Measurements from ENCODE around the gene ATOH1.

Gene ATOH1, protein sequence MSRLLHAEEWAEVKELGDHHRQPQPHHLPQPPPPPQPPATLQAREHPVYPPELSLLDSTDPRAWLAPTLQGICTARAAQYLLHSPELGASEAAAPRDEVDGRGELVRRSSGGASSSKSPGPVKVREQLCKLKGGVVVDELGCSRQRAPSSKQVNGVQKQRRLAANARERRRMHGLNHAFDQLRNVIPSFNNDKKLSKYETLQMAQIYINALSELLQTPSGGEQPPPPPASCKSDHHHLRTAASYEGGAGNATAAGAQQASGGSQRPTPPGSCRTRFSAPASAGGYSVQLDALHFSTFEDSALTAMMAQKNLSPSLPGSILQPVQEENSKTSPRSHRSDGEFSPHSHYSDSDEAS

DNA sequence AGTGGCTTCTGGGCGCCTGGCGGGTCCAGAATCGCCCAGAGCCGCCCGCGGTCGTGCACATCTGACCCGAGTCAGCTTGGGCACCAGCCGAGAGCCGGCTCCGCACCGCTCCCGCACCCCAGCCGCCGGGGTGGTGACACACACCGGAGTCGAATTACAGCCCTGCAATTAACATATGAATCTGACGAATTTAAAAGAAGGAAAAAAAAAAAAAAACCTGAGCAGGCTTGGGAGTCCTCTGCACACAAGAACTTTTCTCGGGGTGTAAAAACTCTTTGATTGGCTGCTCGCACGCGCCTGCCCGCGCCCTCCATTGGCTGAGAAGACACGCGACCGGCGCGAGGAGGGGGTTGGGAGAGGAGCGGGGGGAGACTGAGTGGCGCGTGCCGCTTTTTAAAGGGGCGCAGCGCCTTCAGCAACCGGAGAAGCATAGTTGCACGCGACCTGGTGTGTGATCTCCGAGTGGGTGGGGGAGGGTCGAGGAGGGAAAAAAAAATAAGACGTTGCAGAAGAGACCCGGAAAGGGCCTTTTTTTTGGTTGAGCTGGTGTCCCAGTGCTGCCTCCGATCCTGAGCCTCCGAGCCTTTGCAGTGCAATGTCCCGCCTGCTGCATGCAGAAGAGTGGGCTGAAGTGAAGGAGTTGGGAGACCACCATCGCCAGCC lies at the start of gene ATOH1:
TSS of gene ATOH1 (plus strand) at position 422 of the 663 bp plus-strand sequence. CDS start at position 596, 174 bp downstream.
- DNase-seq, result no peak

DNA sequence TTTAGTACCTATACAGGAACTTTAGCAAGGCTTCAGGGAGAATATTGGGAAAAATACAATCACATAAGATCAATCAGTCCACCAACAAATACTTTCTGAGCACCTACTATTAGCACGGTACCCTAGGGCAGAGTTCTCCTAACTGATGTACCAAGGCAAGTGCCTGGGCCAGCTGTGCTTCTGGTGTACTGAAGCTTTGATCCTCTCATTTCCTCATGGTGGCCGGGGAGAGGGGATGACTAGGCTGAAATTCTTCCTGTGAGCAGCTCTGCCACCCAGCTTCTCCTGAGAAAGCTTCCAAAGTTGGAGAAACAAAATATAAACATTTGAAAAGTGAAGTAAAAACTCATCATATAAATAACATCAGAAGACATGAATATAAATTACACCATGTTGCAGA lies 49.3 kb upstream of the ATOH1 start:
- no peak for DNase-seq

DNA sequence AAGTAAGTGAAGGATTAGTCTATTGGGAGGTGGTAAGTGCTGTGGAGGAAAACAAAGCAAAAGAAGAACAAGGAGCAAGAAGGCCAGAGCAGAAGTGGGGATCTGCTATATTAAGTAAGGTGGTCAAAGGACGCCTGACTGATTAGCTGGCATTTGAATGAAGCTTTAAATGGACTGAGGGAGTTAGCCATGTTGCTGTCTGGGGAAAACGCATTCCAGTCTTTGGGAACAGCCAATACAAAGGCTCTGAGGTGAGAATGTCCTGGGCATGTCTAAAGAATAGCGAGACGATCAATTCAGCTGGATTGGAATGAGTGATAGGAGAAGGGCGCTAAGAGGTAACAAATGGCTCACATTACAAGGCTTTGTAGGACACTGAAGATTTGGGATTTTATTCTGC lies 48.5 kb upstream of the ATOH1 start:
- DNase-seq, result no peak

DNA sequence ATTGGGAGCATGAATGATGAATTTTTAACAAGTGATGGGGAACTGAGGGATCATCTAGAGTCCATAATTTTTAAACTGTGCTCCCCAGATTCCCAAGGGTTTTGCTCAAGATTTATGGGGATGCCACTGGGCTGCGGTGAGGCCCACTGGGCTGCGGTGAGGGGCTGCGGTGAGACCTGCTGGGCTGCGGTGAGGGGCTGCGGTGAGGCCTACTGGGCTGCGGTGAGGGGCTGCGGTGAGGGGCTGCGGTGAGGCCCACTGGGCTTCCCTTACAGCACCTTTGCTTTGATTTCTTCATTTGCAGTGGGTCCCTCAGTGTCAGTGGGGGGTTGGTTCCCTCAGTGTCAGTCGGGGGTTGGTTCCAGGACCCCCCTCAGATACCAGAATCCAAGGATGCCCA lies 47.4 kb upstream of the ATOH1 start:
- no peak for DNase-seq

DNA sequence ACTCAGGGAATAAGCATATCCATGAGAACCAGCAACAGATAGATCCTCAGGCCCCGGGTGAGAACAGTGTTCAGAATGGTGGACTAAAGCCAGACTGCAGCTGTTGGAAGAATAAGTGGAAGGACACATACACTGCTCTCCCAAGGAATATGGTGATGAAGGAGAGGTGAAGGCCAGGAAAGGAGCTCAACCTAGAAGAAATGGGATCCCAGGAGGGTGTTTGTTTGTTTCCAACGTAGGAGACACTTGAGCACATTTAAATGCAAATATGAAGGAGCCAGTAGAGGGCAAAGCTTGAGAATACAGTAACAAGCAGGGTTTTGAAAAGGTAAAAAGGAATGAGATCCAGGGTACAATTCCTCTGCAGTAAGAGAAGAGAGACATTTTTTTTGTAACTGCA lies 42.4 kb upstream of the ATOH1 start:
- no peak for DNase-seq

DNA sequence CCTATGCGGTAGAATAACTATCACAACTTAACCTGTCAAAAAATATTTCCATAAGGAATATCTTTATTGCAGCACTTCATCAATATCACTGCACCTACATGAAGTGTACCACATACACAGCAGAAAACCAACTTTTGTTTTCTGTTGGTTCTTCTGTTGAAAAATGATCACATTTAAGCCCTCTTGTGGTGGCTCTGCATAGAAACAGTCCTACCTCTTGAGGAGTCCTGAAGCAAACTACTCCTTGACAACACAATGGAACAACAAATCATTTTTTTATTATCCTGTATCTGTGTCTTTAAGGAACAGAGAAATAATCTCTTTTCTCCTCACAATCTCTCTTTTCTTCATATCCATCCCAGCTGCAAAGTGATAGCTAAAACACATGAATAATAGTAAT lies 39.8 kb upstream of the ATOH1 start:
- no peak for DNase-seq

DNA sequence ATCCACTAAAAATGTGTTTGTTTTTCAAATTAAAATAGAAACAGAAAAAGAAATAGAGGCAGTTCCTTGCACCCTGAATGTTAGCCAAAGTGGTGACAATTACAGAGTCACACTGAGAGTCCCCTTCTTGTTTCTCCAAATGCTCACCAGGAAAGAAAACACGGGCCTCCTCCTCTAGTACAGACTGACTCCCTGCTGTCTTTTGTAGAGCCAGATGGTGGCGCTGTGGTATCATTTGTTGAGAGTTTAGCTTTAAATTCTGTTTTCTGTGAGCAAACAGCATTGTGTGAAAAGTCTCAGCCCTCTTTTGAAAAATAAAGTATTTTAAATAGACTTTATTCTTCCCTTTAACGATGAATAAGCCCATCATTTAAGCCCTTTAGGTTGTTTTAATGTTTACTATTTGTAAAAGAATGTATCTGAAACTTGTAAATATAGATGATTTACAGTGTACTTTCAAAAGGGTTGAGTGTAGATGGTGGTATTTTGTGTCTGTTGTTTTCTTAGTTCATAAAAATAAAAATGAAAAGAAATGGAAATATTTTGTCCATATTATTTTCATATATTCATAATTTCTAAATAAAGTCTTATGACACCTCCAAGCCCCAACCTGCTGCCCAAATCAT lies 36.9 kb upstream of the ATOH1 start:
- DNase-seq, result peak; percentile 3

DNA sequence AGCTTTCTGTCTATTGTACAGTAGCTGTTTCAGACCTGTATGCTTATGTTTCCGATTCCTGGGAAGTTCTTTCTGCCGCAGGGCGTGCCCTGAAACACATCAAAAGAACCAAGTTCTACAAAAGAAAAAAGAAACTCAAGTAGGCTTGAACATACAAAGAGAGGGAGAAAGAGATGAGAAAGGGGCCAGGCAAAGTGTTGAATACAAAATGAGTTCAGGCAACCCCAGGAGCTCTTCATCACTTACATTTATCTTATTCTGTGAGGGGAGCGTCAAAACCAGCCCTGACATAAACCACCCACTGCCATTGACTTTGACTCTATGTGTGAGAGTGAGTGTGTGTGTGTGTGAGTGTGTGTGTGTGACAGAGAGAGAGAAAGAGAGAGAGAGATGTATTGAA lies 26.5 kb upstream of the ATOH1 start:
- no peak for DNase-seq

DNA sequence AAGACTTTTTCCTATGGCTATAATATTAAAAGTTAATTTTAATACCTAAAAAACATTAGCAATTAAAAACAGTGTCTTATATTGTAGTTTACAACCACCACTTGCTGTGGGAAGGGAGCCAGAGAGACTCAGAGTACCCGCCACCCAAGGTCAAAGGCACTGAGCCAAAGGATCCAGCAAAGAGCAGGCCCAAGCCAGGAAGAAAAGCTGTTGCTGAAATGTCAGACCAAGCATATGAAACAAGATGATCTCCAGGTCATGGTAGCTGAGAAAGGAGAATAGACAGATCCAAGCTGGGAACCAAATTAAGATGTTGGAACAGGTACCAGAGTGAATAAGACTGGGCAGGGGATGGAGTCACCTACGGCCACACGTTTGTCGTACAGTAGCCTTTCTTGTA lies 18.8 kb upstream of the ATOH1 start:
- DNase-seq, result no peak

DNA sequence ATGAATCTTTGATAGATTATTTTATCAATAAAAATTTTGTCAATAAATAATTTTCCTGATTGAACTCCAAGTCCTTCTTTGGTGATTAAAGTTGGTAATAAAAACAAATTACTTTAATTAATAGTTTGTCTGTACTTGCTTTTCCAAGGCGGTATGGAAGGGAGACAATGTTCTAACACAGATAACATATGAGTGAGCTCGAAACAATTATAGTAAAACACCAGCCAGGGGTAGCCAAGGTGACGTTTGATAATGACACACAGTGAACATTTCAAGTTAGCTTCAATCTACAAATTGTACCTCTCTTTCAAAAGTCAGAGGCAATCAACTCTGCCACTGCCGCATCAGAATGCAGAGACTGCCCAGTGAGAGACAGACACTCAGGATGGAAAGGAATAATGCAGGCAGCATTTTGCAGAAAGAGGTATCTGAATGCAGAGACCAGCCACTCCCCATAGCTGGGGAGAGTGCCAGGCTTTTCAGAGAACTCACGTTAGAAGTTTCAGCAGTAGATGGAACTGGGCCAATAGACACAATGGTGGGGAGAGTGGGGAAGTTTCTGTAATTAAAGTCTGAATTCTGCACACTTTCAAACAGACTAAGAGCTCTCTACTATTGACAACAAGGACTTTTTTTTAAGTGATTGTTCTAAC lies 18.1 kb upstream of the ATOH1 start:
- DNase-seq, result no peak

DNA sequence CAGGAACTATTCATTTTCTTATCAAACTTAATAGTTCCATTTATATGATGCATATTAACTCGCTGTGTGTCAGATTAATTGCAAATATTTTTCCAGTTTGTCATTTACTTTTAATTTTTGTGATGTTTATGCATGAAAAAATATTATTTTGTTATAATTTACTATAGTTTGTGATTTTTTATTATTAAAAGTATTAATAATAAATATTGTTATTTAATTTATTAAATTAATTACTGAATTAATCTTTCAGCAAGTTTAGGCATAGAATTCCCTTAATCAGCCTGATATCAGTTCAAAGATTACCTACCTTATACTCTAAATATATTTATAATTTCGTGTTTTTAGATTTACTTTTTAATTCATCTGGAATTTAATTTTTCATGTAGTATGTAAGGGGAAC lies 15.5 kb upstream of the ATOH1 start:
- DNase-seq, result no peak

DNA sequence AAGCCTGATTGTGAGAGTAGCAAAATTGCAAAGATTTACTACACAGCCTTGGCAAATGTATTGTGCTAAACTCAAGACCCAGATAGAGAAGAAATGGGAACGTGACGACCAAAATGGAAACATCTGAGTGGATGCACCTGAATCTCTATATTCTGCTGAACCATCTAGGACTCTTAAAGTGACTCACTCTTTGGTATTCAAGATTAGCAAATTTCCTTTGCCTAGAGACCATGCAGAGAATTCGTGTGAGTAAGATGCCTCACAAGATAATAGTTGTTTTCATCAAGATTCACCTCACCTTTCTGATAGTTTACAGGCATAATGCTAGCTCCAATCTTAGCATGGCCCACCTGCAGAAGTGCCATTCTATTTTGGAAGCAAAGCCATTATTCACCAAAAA lies 14.4 kb upstream of the ATOH1 start:
- no peak for DNase-seq

DNA sequence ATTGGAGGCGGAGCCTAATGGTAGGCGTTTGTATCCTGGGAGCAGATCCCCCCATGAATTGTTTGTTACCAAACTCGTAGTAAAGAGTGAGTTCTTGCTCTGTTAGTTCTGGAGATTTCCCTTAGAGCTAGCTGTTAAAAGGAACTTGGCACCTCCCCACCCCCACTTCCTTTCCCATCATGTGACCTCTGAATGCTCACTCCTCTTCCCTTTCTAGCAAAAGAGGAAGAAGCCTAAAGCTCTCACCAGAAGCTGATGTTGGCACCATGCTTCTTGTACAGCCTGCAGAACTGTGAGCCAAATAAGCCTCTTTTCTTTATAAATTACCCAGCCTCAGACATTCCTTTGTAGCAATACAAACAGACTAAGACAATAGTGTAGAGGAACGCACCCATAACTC lies 13.8 kb upstream of the ATOH1 start:
- DNase-seq, result no peak

DNA sequence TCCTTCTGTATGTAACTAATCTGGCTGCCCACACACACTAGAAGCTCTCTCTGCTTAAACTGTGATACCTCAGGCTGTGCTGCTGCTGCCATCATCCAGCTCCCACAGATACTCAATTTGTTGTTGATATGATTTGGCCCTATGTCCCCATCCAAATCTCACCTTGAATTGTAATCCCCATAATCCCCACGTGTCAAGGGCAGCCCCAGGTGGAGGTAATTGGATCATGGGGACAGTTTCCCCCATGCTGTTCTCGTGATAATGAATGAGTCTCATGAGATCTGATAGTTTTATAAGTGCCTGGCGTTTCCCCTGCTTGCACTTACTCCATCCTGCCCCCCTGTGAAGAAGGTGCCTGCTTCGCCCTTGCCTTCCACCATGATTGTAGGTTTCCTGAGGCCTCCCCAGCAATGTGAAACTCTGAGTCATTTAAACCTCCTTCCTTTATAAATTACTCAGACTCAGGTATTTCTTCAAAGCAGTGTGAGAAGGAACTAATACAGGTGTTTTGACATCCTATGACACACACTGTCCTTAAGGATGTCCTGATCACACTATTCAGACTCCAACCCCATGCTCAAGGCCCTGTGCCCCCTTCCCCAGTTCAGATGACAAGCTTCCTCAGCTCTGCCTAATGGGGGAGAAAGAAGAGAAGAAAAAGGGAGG lies 2.9 kb upstream of the ATOH1 start:
- DNase-seq, result no peak

DNA sequence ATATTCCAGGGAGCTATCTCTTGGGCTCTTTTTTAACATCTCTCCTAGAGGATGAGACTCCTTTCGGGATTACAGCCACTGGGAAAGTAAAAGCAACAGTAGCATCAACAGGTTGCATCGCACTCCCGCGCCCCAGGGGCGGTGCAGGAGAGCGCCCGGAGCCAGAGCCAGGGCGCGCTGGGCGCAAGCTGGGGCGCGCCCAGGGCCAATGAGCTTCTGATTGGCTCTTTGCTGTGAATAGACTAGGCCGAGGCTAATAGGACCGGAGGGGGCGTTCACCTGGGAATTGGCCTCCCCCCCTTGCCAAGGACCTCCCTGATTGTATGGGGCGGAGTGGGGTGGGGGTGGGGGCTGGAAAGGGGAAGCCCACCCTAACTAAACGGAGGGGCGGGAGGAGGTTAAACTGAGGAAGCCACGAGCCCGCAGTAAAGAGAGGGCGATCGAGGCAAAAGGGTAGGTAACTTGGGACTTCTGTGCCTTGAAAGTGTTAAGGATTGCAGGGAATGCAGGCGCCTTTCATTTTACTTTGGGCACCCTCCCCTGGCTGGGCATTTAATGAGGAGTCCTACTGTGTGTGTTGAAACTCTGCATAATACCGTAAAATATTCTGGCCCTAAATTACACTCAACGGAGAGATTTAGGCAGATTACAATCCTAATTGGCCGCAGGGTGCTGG lies 1.1 kb upstream of the ATOH1 start:
- DNase-seq, result no peak

DNA sequence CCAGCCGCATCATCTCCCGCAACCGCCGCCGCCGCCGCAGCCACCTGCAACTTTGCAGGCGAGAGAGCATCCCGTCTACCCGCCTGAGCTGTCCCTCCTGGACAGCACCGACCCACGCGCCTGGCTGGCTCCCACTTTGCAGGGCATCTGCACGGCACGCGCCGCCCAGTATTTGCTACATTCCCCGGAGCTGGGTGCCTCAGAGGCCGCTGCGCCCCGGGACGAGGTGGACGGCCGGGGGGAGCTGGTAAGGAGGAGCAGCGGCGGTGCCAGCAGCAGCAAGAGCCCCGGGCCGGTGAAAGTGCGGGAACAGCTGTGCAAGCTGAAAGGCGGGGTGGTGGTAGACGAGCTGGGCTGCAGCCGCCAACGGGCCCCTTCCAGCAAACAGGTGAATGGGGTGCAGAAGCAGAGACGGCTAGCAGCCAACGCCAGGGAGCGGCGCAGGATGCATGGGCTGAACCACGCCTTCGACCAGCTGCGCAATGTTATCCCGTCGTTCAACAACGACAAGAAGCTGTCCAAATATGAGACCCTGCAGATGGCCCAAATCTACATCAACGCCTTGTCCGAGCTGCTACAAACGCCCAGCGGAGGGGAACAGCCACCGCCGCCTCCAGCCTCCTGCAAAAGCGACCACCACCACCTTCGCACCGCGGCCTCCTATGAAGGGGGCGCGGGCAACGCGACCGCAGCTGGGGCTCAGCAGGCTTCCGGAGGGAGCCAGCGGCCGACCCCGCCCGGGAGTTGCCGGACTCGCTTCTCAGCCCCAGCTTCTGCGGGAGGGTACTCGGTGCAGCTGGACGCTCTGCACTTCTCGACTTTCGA lies 654 bp downstream of the ATOH1 start:
- no peak for DNase-seq

DNA sequence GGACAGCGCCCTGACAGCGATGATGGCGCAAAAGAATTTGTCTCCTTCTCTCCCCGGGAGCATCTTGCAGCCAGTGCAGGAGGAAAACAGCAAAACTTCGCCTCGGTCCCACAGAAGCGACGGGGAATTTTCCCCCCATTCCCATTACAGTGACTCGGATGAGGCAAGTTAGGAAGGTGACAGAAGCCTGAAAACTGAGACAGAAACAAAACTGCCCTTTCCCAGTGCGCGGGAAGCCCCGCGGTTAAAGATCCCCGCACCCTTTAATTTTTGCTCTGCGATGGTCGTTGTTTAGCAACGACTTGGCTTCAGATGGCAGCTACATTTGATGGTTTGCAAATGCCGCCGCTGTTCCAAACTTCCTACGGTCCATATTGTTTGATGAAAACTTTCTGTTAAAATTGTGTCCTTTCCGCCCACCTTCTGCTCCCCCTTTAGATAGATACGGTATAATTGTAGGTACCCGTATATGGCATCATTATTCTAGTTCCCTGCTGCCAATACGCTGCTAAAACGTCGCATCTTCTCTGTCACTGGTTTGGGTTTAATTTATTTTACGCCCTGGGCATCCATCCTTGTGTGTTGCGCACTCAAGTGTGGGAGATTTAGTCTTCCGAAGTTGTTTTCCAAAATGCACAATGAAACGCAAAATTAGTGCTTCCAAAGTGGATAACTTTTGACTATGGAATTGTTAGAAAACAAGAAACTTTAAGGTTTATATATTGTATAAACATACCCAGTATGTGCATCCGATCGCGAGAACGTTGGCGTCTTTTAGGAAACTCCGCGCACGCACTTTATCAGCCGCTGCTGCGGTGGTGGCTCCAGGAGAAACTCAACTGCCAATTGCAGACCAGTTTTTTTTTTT lies 1.5 kb downstream of the ATOH1 start:
- DNase-seq, result no peak

DNA sequence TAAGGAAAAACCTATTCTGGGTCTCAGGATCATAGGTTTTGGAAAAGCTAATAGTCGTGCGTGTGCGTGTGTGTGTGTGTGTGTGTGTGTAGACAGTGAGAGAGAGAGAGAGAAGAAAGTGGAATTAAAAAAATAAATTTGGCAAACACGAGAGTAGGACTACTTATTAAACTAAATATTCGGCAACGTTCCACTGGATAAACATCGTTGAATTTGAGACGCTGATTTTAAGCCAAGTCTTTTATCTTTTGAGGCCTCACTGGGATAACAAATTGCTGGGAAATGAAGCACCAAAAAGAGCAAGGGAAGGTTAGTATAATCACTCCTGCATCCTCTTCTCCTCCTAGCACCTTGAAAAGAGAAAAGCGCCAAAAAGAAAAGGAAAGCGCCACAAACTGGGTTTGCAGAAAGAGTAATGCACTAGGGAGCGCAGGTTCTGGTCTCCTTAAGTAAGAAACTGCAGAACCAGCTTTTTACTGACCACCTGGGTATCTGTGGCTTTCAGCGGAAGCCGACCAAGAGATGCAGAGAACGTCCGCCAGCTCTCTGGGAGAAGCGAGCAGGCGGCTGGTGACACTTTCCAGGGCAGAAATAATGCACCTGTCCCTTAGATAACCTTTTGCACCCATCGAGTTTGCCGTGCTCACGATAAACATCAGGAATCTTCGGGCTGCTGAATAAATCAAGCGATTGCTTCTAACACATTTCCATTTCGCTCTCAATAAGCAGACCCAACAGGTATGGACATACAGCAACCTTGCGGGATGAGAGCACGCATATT lies 3.4 kb downstream of the ATOH1 start:
- DNase-seq, result no peak

DNA sequence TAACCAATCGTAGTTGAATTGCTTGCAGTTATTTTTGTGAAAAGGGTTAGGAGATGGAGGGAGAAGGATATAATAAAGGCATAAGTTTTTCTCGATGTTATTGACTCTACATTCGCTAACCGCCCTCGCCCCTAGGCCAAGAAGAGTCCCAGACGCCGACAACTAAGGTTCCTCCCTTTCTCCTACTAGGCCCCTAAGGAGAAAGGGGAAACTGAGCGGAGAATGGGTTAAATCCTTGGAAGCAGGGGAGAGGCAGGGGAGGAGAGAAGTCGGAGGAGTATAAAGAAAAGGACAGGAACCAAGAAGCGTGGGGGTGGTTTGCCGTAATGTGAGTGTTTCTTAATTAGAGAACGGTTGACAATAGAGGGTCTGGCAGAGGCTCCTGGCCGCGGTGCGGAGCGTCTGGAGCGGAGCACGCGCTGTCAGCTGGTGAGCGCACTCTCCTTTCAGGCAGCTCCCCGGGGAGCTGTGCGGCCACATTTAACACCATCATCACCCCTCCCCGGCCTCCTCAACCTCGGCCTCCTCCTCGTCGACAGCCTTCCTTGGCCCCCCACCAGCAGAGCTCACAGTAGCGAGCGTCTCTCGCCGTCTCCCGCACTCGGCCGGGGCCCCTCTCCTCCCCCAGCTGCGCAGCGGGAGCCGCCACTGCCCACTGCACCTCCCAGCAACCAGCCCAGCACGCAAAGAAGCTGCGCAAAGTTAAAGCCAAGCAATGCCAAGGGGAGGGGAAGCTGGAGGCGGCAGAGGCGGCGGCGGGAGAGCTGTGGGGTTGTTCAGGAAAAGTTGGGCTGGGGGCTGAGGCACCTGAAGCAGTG lies 5.9 kb downstream of the ATOH1 start:
- DNase-seq, result no peak
